ENCODE results near the gene DOLK. TPM values are rescaled to one million over a fixed set of nuclear protein-coding genes. Genes with fewer than 3 reads are reported as not detected.

DOLK gene
- total RNA-seq, 2 donors from 2014 or later = 18.0 to 19.8 TPM

DNA sequence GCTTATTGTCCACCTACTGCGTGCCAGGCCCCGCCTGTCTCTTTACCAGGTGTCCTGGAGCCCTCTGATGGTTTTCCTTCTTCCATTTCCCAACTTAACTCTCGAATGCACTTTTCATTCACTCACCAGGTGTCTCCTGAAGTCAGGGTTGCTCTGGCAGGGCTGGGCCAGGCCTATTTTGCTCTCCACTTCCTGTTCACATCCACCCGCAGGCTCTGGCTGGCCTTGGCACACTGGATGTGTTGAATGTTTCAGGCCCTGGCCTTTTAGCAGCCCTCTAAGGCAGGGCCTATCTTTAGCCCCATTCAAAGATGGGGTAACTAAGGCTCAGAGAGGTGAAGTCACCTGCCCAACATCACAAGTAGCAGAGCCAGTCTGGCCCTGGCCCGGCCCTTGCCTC is 49.0 kb downstream of the DOLK start:
- H3K4me1 ChIP-seq (ENCODE audit: control insufficient read depth, insufficient read depth, low read length) = no peaks in the 10 kb centered on the region
- TF ChIP-seq, protein P1, sequence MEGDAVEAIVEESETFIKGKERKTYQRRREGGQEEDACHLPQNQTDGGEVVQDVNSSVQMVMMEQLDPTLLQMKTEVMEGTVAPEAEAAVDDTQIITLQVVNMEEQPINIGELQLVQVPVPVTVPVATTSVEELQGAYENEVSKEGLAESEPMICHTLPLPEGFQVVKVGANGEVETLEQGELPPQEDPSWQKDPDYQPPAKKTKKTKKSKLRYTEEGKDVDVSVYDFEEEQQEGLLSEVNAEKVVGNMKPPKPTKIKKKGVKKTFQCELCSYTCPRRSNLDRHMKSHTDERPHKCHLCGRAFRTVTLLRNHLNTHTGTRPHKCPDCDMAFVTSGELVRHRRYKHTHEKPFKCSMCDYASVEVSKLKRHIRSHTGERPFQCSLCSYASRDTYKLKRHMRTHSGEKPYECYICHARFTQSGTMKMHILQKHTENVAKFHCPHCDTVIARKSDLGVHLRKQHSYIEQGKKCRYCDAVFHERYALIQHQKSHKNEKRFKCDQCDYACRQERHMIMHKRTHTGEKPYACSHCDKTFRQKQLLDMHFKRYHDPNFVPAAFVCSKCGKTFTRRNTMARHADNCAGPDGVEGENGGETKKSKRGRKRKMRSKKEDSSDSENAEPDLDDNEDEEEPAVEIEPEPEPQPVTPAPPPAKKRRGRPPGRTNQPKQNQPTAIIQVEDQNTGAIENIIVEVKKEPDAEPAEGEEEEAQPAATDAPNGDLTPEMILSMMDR (conservative IDR thresholded peaks at IDR 0.05) = no peak
- H3K27me3 ChIP-seq (ENCODE audit: control insufficient read depth, insufficient read depth, low read length, poor library complexity, severe bottlenecking) = no peaks in the 10 kb centered on the region
- no peaks in the 10 kb centered on the region for H3K27me3 Mint-ChIP-seq (ENCODE audit: insufficient read depth)
- no peak for DNase-seq
- peaks cover 29% of the 10 kb centered on the region for H3K36me3 Mint-ChIP-seq (ENCODE audit: low read depth)
- H3K9ac ChIP-seq (ENCODE audit: extremely low read depth, low read length, poor library complexity, severe bottlenecking) = no peak overlapping the region
- peaks cover 60% of the 10 kb centered on the region for H3K36me3 ChIP-seq (ENCODE audit: control insufficient read depth, insufficient read depth, low read length)
- H3K4me1 Mint-ChIP-seq = no peaks in the 10 kb centered on the region
- H3K9me3 Mint-ChIP-seq = no peaks in the 10 kb centered on the region
- no peaks in the 10 kb centered on the region for H3K9me3 ChIP-seq (ENCODE audit: control insufficient read depth, low read length)
- H3K4me3 Mint-ChIP-seq = no peak overlapping the region
- no peak overlapping the region for H3K4me3 ChIP-seq (ENCODE audit: low read length)
- WGBS, 2 experiments (ENCODE audit: insufficient coverage in 1 of 2, insufficient read length in 1 of 2) = 92 to 93% methylated on average over 4 to 5 of the region's 5 CpGs
- peak overlapping the region; percentile 84 for H3K27ac Mint-ChIP-seq
- H3K27ac ChIP-seq (ENCODE audit: low read depth, low read length) = no peak overlapping the region

DNA sequence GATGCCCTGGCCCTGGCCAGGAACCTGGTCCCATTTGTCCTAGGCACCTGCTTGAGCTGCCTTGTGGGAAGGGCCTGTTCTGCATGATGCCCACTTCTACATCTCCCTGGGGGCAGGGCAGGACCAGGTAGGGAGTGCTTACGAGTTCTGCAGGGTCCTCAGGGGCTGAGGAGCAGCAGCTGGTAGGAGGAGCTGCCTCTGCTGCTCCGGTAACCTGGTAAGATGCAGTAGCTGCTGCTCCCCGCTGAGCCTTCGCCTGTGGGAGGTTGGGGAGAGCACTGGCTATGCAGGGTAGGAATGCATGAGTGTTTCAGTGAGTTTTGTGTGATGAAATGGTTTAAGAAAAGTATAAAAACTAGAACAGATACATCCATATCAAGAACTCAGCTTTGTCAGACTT is 51.8 kb downstream of the DOLK start:
- no peaks in the 10 kb centered on the region for H3K27me3 Mint-ChIP-seq (ENCODE audit: insufficient read depth)

More for the DNA sequence above, 51.8 kb downstream of the DOLK start:
- peak; percentile 75 for DNase-seq
- no peaks in the 10 kb centered on the region for H3K9me3 Mint-ChIP-seq
- peak overlapping the region; percentile 26 for H3K27ac Mint-ChIP-seq
- no peak overlapping the region for H3K4me3 Mint-ChIP-seq
- TF ChIP-seq, protein P1 (conservative IDR thresholded peaks at IDR 0.05) = no peak
- WGBS, 2 experiments (ENCODE audit: insufficient coverage in 1 of 2, insufficient read length in 1 of 2) = 59 to 60% methylated on average over 3 to 4 of the region's 4 CpGs
- Histone ChIP-seq H3K27me3 (ENCODE audit: control insufficient read depth, insufficient read depth, low read length, poor library complexity, severe bottlenecking) (no peaks in the 10 kb centered on the region), H3K9ac (ENCODE audit: extremely low read depth, low read length, poor library complexity, severe bottlenecking) (no peak overlapping the region), H3K4me3 (ENCODE audit: low read length) (no peak overlapping the region), H3K4me1 (ENCODE audit: control insufficient read depth, insufficient read depth, low read length) (no peaks in the 10 kb centered on the region), H3K36me3 (ENCODE audit: control insufficient read depth, insufficient read depth, low read length) (peaks cover 66% of the 10 kb centered on the region), H3K27ac (ENCODE audit: low read depth, low read length) (no peak overlapping the region), H3K9me3 (ENCODE audit: control insufficient read depth, low read length) (no peaks in the 10 kb centered on the region)
- no peaks in the 10 kb centered on the region for H3K4me1 Mint-ChIP-seq
- H3K36me3 Mint-ChIP-seq (ENCODE audit: low read depth) = peaks cover 39% of the 10 kb centered on the region

Other genes starting within 250 kb of the DOLK start
- 10 to 100 TPM; 26.0 to 27.2 TPM for gene PKN3, start 245.1 kb downstream of the DOLK start, total RNA-seq
- gene ZDHHC12, start 223.5 kb downstream of the DOLK start, total RNA-seq = 10 to 100 TPM; 50.5 to 59.6 TPM
- 10 to 100 TPM; 33.0 to 33.8 TPM for gene ZER1, start 175.7 kb downstream of the DOLK start, total RNA-seq
- gene TBC1D13, start 160.3 kb downstream of the DOLK start, total RNA-seq = 10 to 100 TPM; 30.2 to 34.3 TPM
- 10 to 100 TPM; 15.5 to 15.7 TPM for gene ENDOG, start 129.1 kb downstream of the DOLK start, total RNA-seq
- 10 to 100 TPM; 66.9 to 86.5 TPM for gene SPOUT1, start 117.8 kb downstream of the DOLK start, total RNA-seq
- 10 to 100 TPM; 13.6 to 25.3 TPM for gene KYAT1, start 65.7 kb downstream of the DOLK start, total RNA-seq
- gene LRRC8A, start 65.5 kb downstream of the DOLK start, total RNA-seq = 10 to 100 TPM; 54.6 to 58.7 TPM
- gene PHYHD1, start 26.6 kb downstream of the DOLK start, total RNA-seq = 10 to 100 TPM; 15.2 to 18.0 TPM
- gene NUP188, start 96 bp upstream of the DOLK start, total RNA-seq = 10 to 100 TPM; 89.8 to 94.8 TPM
- gene SH3GLB2, start 80.7 kb upstream of the DOLK start, total RNA-seq = 10 to 100 TPM; 86.9 to 98.1 TPM
- gene MIGA2, start 89.0 kb upstream of the DOLK start, total RNA-seq = 10 to 100 TPM; 41.4 to 41.5 TPM
- gene DOLPP1, start 133.5 kb upstream of the DOLK start, total RNA-seq = 10 to 100 TPM; 30.1 to 30.4 TPM
- gene CRAT, start 163.2 kb upstream of the DOLK start, total RNA-seq = 10 to 100 TPM; 17.2 to 17.5 TPM
- 100 to 1,000 TPM; 134 to 139 TPM for gene PTPA, start 163.8 kb upstream of the DOLK start, total RNA-seq
- 1 to 10 TPM; 6.8 to 8.1 TPM for gene IER5L, start 230.7 kb upstream of the DOLK start, total RNA-seq

All from endodermal cell (in vitro differentiated cells).